ENCODE data around the gene PLAU.

Gene PLAU

DNA sequence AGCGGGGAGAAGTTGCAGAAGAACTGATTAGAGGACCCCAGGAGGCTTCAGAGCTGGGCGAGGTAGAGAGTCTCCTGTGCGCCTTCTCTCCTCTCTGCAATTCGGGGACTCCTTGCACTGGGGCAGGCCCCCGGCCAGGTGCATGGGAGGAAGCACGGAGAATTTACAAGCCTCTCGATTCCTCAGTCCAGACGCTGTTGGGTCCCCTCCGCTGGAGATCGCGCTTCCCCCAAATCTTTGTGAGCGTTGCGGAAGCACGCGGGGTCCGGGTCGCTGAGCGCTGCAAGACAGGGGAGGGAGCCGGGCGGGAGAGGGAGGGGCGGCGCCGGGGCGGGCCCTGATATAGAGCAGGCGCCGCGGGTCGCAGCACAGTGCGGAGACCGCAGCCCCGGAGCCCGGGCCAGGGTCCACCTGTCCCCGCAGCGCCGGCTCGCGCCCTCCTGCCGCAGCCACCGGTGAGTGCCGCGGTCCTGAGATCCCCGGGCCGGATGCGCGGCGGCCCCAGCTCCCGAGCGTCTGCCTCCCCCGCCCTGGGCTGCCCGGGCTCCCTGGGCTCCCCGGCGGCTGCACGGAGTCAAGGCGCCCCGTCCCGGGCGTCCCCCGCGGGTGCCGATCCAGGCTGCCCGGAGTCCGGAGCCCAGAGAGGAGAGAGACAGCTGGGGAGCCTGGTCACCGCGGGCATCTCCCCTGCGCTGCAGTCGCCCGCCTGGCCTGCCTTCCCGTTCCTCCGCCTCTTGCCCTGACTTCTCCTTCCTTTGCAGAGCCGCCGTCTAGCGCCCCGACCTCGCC is at the start of gene PLAU:
TSS of gene PLAU (plus strand) at position 369 of the 789 bp plus-strand sequence. CDS start 424 bp downstream, outside the sequence.
- Histone ChIP-seq H3K36me3 (ENCODE audit: control insufficient read depth, insufficient read depth, low read length) (no peaks in the 10 kb centered on the region), H3K4me1 (ENCODE audit: control insufficient read depth, insufficient read depth, low read length) (peaks cover 16% of the 10 kb centered on the region), H3K9me3 (ENCODE audit: control insufficient read depth, low read length) (no peaks in the 10 kb centered on the region), H3K4me3 (ENCODE audit: low read length) (no peak within 1 kb of the TSS), H3K9ac (ENCODE audit: low read length) (peak within 1 kb of the TSS; percentile 57), H3K27me3 (ENCODE audit: control insufficient read depth, insufficient read depth, low read length) (peaks cover 32% of the 10 kb centered on the region)

- Histone ChIP-seq H3K9me3 (ENCODE audit: control insufficient read depth, low read length) (no peaks in the 10 kb centered on the region), H3K4me1 (ENCODE audit: control insufficient read depth, insufficient read depth, low read length) (peaks cover 7% of the 10 kb centered on the region), H3K4me3 (ENCODE audit: low read length) (no peak overlapping the region), H3K36me3 (ENCODE audit: control insufficient read depth, insufficient read depth, low read length) (peaks cover 10% of the 10 kb centered on the region), H3K27me3 (ENCODE audit: control insufficient read depth, insufficient read depth, low read length) (no peaks in the 10 kb centered on the region), H3K9ac (ENCODE audit: low read length) (no peak overlapping the region)
Observed at GRCh38 chr10:73862011-73862410, 48.9 kb upstream of the PLAU start.

DNA sequence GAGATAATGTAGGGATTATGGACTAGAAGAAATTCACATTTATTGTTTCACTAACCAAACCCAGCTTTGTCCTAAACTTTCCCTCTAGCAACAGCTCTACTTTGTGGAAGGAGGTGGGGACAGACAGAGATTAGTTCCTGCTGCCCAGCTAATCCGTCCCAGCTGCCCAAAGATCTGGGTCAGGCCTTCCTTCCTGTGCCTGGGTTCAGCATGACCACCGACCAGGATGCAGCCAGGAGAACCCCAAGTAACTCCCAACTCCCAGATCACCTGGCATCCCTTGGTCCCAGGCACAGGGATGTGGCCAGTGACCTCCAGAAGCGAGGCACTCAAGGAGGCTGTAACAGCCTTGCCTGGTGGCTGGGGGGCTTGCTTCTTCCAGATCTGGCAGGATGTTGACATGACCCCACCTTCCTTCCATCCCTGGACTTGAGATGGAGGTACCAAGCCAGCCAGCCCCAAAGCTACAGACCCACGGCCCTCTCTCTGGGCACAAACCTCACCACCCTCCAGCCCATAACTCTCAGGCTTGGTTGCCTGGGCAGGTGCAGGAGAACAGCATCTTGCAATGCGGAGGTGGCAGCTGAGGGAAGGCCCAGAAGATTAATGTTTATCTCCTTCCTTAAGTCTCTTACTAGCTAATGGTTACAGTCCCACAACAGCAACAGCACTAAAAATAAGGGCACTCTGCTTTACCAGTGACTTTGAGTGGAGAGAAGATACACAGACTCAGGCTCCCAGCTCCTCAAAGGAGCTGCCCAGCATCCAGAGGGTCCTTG is 47.7 kb upstream of the PLAU start:
- Histone ChIP-seq H3K27me3 (ENCODE audit: control insufficient read depth, insufficient read depth, low read length) (no peaks in the 10 kb centered on the region), H3K36me3 (ENCODE audit: control insufficient read depth, insufficient read depth, low read length) (peaks cover 10% of the 10 kb centered on the region), H3K9me3 (ENCODE audit: control insufficient read depth, low read length) (no peaks in the 10 kb centered on the region), H3K4me1 (ENCODE audit: control insufficient read depth, insufficient read depth, low read length) (peaks cover 7% of the 10 kb centered on the region), H3K9ac (ENCODE audit: low read length) (no peak overlapping the region), H3K4me3 (ENCODE audit: low read length) (no peak overlapping the region)

DNA sequence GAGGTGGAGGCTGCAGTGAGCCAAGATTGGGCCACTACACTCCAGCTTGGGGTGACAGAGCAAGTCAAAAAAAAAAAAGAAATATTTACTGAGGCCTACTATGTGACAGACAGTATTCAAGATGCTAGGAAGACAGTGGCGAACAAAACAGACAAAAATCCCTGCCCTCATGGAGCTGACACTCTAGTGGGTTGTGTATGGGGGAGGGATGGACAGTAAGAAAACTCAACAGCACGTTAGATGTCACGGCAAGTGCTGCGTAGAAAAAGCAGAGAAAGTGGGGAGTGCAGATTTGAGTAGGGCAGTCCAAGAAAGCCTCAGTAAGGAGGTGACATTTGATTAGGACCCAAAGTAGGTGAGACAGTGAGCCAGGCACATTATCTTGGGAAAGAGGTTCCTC is 46.7 kb upstream of the PLAU start:
- H3K4me1 ChIP-seq (ENCODE audit: control insufficient read depth, insufficient read depth, low read length), result peaks cover 7% of the 10 kb centered on the region
- peaks cover 9% of the 10 kb centered on the region for H3K36me3 ChIP-seq (ENCODE audit: control insufficient read depth, insufficient read depth, low read length)

GRCh38 chr10:73865107-73865458 is 45.8 kb upstream of the PLAU start:
- Histone ChIP-seq H3K4me1 (ENCODE audit: control insufficient read depth, insufficient read depth, low read length) (peaks cover 7% of the 10 kb centered on the region), H3K9ac (ENCODE audit: low read length) (no peak overlapping the region), H3K36me3 (ENCODE audit: control insufficient read depth, insufficient read depth, low read length) (no peaks in the 10 kb centered on the region), H3K9me3 (ENCODE audit: control insufficient read depth, low read length) (no peaks in the 10 kb centered on the region), H3K27me3 (ENCODE audit: control insufficient read depth, insufficient read depth, low read length) (no peaks in the 10 kb centered on the region), H3K4me3 (ENCODE audit: low read length) (no peak overlapping the region)

More for the DNA sequence above, 46.7 kb upstream of the PLAU start:
- Histone ChIP-seq H3K27me3 (ENCODE audit: control insufficient read depth, insufficient read depth, low read length) (no peaks in the 10 kb centered on the region), H3K4me3 (ENCODE audit: low read length) (no peak overlapping the region), H3K9ac (ENCODE audit: low read length) (no peak overlapping the region), H3K9me3 (ENCODE audit: control insufficient read depth, low read length) (no peaks in the 10 kb centered on the region)

DNA sequence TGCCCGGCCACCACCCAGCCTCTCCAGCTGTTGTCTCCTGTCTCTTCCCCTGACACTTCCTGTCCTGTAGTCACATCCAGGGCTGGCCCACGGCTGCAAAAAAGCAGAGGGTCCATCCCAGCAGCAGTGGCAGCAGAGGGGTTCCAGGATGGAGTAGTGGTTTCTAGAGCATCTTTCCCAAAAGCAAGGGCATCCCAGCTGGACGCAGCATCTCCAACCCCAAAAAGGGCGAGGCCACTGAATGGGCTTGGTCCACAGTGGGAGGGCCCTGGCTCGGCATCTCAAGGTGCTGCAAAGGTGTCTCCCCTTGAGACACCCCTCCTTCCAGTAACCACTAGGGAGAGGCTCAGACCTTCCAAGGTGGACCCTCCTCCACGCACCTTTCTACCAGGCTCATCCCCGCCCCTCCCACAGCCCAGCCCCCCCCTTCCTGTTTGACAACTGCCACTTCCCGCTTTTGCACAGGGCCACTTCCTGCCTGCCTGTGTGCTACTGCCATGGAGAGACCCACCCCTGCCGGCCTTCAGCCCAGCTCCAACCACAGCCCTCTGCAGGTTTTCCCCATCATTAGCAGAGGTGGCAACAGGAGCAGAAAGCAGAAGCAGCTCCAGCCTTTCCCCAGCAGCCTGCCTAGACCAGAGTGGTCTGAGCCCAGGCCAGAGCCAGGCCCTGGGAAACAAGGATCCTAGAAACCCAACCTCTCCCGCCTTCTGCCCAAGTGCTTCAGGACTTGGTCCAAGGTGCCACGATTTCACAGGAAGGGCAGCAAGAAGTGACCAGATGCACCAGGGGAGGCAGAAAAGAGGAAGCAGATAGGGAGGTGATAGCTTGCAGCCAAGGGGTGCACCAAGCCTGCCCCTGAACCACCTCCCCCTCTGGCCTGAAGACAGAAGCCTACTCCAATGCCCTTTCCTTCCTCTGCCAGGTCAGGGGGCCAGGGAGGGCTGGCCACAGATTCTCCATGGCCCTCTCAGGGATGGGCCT is 45.2 kb upstream of the PLAU start:
- Histone ChIP-seq H3K9ac (ENCODE audit: low read length) (no peak overlapping the region), H3K9me3 (ENCODE audit: control insufficient read depth, low read length) (no peaks in the 10 kb centered on the region), H3K36me3 (ENCODE audit: control insufficient read depth, insufficient read depth, low read length) (no peaks in the 10 kb centered on the region), H3K4me3 (ENCODE audit: low read length) (no peak overlapping the region), H3K27me3 (ENCODE audit: control insufficient read depth, insufficient read depth, low read length) (no peaks in the 10 kb centered on the region), H3K4me1 (ENCODE audit: control insufficient read depth, insufficient read depth, low read length) (peaks cover 9% of the 10 kb centered on the region)

- H3K36me3 ChIP-seq (ENCODE audit: control insufficient read depth, insufficient read depth, low read length), result no peaks in the 10 kb centered on the region
- no peak overlapping the region for H3K4me3 ChIP-seq (ENCODE audit: low read length)
- H3K9me3 ChIP-seq (ENCODE audit: control insufficient read depth, low read length), result no peaks in the 10 kb centered on the region
- H3K27me3 ChIP-seq (ENCODE audit: control insufficient read depth, insufficient read depth, low read length), result no peaks in the 10 kb centered on the region
- peaks cover 18% of the 10 kb centered on the region for H3K4me1 ChIP-seq (ENCODE audit: control insufficient read depth, insufficient read depth, low read length)
- H3K9ac ChIP-seq (ENCODE audit: low read length), result no peak overlapping the region
Observed at GRCh38 chr10:73866621-73867020, 44.3 kb upstream of the PLAU start.

DNA sequence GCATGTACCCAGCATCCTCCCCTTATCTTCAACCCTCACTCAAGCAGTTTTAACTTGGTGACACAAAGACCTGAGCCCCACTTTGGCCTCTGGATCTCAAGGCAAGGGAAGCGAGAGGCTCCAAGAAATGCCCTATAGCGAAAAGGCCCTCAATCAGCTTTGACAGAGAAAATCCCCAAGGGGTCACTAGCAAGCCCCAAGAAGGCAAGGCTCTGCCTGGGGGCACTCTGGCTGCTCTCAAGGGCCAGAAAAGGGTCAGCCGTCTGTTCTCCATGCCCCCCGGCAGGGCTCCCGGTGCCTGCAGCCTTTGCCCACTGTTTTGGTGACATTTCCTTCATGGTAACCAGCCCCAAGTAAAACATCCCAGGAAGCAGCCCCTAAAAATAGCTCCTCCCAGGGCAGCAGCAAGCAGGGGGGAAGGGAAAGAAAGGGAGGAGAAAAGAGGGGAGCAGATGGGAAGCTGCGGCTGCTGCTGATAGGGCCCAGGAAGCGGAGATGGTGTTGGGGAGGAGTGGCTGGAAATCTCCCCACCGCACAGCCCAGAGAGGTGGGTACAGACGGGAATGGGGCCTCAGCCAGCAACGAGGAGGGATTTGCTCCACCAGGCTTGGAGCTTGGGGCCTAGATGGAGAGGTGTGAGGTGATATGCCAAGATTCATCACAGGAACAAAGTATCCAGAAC is 43.7 kb upstream of the PLAU start:
- Histone ChIP-seq H3K9me3 (ENCODE audit: control insufficient read depth, low read length) (no peaks in the 10 kb centered on the region), H3K9ac (ENCODE audit: low read length) (no peak overlapping the region), H3K4me1 (ENCODE audit: control insufficient read depth, insufficient read depth, low read length) (peaks cover 24% of the 10 kb centered on the region), H3K4me3 (ENCODE audit: low read length) (no peak overlapping the region), H3K27me3 (ENCODE audit: control insufficient read depth, insufficient read depth, low read length) (no peaks in the 10 kb centered on the region), H3K36me3 (ENCODE audit: control insufficient read depth, insufficient read depth, low read length) (no peaks in the 10 kb centered on the region)

- Histone ChIP-seq H3K4me3 (ENCODE audit: low read length) (no peak overlapping the region), H3K9ac (ENCODE audit: low read length) (no peak overlapping the region), H3K27me3 (ENCODE audit: control insufficient read depth, insufficient read depth, low read length) (no peaks in the 10 kb centered on the region), H3K36me3 (ENCODE audit: control insufficient read depth, insufficient read depth, low read length) (no peaks in the 10 kb centered on the region), H3K4me1 (ENCODE audit: control insufficient read depth, insufficient read depth, low read length) (peaks cover 32% of the 10 kb centered on the region), H3K9me3 (ENCODE audit: control insufficient read depth, low read length) (no peaks in the 10 kb centered on the region)
Observed at GRCh38 chr10:73867871-73868631, 42.9 kb upstream of the PLAU start.

DNA sequence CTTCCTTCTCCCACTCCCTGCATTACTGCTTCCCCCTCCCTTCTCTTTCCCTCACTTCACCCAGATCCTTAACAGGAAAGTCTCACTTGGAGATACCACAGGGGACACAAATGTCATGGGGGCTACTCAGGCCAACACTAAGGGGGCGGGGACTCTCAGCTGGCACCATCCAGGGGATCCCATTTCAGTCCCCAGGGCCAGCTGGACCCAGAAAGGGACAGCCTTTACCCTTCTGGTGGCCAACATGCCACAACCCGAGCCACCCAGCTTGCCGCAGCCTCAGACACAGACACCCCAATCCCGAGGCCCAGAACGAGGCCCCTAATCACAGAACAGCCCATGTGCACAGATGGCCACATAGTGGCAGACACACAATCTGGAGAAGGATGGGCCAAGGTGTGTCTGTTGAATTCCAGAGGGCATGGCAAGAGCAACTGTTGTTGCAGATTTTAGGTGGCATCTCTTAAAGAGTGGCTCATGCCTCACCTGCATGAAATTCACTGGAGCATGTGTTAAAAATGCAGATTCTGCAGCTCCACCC is 42.2 kb upstream of the PLAU start:
- Histone ChIP-seq H3K9ac (ENCODE audit: low read length) (no peak overlapping the region), H3K4me1 (ENCODE audit: control insufficient read depth, insufficient read depth, low read length) (peaks cover 36% of the 10 kb centered on the region), H3K27me3 (ENCODE audit: control insufficient read depth, insufficient read depth, low read length) (no peaks in the 10 kb centered on the region), H3K36me3 (ENCODE audit: control insufficient read depth, insufficient read depth, low read length) (no peaks in the 10 kb centered on the region), H3K4me3 (ENCODE audit: low read length) (no peak overlapping the region), H3K9me3 (ENCODE audit: control insufficient read depth, low read length) (no peaks in the 10 kb centered on the region)

Data from mucosa of stomach (tissue), 1 donor.